Measurements from ENCODE around the gene SPATA20. TPM values are rescaled to one million over a fixed set of nuclear protein-coding genes. Genes with fewer than 3 reads are reported as not detected.

The SPATA20 gene
- total RNA-seq, 4 donors from 2014 or later: 116 to 437 (median 228) TPM

DNA sequence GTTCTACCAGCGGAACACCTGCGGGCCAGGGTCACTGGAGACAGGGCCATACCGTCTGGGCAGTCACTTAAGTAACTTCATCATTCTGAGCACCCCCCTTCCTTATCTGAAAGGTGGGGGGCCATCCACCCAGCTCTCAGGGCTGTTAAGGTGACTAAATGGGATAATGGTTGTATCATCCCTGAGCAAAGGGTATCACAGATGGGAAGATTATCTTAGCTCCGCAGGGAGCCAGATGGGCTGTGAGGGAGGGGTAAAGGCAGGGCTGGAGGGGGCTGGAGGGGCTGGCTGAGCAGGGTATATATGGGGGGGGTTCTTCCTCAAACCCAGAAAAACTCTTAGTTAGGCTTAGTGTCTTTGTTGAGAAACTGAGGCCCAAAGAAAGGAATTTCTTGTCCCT lies 10.7 kb downstream of the SPATA20 start:
- 95% methylated on average over 4 of the region's 4 CpGs; no CpG with 5 or more reads in 1 of the 2 donors for WGBS, 2 donors (ENCODE audit: low coverage in 1 of 2)

DNA sequence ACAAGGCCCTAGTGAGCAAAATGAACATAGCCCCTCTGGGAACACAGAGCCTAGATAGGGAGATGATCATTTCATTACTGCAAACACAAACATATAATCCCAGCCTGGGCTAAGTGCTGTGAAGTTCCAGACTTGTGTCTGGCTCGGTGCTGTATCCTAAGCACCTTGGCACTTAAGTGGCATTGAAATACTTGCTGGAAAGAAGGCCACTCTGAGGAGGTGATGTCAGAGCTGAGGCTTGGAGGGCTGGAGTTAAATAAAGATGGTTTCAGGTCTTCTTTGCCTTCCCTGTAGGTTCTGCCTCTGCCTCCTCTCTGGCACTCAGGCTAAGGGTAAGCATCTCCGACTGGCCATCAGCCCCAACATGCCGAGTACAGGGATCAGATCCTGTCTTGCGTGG lies 11.1 kb downstream of the SPATA20 start:
- H3K27me3 ChIP-seq: peaks cover 53% of the 10 kb centered on the region
- no peak overlapping the region for H3K4me3 ChIP-seq
- DNase-seq: no peak
- no peak overlapping the region for H3K27ac ChIP-seq
- no peak for TF ChIP-seq EP300 (IDR thresholded peaks at IDR 0.05; ENCODE audit: low read depth)
- TF ChIP-seq, protein P1, sequence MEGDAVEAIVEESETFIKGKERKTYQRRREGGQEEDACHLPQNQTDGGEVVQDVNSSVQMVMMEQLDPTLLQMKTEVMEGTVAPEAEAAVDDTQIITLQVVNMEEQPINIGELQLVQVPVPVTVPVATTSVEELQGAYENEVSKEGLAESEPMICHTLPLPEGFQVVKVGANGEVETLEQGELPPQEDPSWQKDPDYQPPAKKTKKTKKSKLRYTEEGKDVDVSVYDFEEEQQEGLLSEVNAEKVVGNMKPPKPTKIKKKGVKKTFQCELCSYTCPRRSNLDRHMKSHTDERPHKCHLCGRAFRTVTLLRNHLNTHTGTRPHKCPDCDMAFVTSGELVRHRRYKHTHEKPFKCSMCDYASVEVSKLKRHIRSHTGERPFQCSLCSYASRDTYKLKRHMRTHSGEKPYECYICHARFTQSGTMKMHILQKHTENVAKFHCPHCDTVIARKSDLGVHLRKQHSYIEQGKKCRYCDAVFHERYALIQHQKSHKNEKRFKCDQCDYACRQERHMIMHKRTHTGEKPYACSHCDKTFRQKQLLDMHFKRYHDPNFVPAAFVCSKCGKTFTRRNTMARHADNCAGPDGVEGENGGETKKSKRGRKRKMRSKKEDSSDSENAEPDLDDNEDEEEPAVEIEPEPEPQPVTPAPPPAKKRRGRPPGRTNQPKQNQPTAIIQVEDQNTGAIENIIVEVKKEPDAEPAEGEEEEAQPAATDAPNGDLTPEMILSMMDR (IDR thresholded peaks at IDR 0.05): no peak
- TF ChIP-seq POLR2A (IDR thresholded peaks at IDR 0.05): no peak
- TF ChIP-seq POLR2AphosphoS5 (IDR thresholded peaks at IDR 0.05): no peak
- in situ Hi-C loops (cut with MboI; ENCODE audit: low pct_ligation_motif_present in 1 of 4, low pct_unique_long_range_greater_than_20kb in 1 of 4, low sequenced_read_pairs in 3 of 4) (loop anchor here in 1 of 4 donors (10.0 kb wide), 1 partner anchor 77 kb away; the partner anchor contains the start of gene ABCC3), intact Hi-C loops (cut with DNase I; ENCODE audit: low total_unique reads) (no loop called here)
- peaks cover 0 to 6% (median 0%) of the 10 kb centered on the region in 4 donors for H3K36me3 ChIP-seq
- peaks cover 27 to 34% (median 32%) of the 10 kb centered on the region in 4 donors for H3K4me1 ChIP-seq
- H3K9me3 ChIP-seq: no peaks in the 10 kb centered on the region
- 29 to 75% methylated on average over 1 to 4 of the region's 4 CpGs for WGBS, 2 donors (ENCODE audit: low coverage in 1 of 2)

More for the DNA sequence above, 10.7 kb downstream of the SPATA20 start:
- TF ChIP-seq, protein P1 (IDR thresholded peaks at IDR 0.05): no peak
- TF ChIP-seq POLR2AphosphoS5 (IDR thresholded peaks at IDR 0.05): no peak
- no peak for TF ChIP-seq EP300 (IDR thresholded peaks at IDR 0.05; ENCODE audit: low read depth)
- TF ChIP-seq POLR2A (IDR thresholded peaks at IDR 0.05): no peak
- Histone ChIP-seq H3K27ac (no peak overlapping the region), H3K4me1 (peaks cover 27 to 34% (median 32%) of the 10 kb centered on the region in 4 donors), H3K27me3 (peaks cover 48% of the 10 kb centered on the region), H3K4me3 (no peak overlapping the region), H3K36me3 (peaks cover 0 to 6% (median 0%) of the 10 kb centered on the region in 4 donors), H3K9me3 (no peaks in the 10 kb centered on the region)
- intact Hi-C loops (cut with DNase I; ENCODE audit: low total_unique reads): no loop called here
- in situ Hi-C loops (cut with MboI; ENCODE audit: low pct_ligation_motif_present in 1 of 4, low pct_unique_long_range_greater_than_20kb in 1 of 4, low sequenced_read_pairs in 3 of 4): loop anchor here in 1 of 4 donors (10.0 kb wide), 1 partner anchor 77 kb away; the partner anchor contains the start of gene ABCC3
- DNase-seq: no peak

DNA sequence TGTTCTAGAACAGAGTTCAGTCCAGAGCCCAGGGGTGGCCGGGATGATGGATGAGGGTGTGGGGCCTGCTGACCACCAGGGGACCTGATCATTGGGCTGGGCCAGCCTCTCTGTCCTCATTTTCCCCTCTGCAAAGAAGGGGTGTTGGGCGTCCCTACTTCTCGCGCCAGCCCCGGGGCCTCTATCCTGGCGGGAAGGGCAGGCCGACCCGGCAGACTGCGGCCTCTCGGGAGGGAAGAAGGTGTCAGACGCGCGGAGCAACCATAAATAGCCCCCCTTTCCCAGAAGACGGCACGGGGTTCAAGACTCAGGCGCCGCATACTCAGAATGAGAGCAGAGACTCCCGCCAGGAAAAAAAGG lies 11.6 kb downstream of the SPATA20 start:
- no peak for TF ChIP-seq POLR2AphosphoS5 (IDR thresholded peaks at IDR 0.05)
- TF ChIP-seq EP300 (IDR thresholded peaks at IDR 0.05; ENCODE audit: low read depth): no peak
- no peak for DNase-seq
- Histone ChIP-seq H3K36me3 (peaks cover 0 to 6% (median 0%) of the 10 kb centered on the region in 4 donors), H3K9me3 (no peaks in the 10 kb centered on the region), H3K4me1 (peaks cover 27 to 34% (median 32%) of the 10 kb centered on the region in 4 donors), H3K27ac (no peak overlapping the region), H3K4me3 (peak overlapping the region in 1 of 4 donors; percentile 56), H3K27me3 (peaks cover 58% of the 10 kb centered on the region)
- intact Hi-C loops (cut with DNase I; ENCODE audit: low total_unique reads): no loop called here
- 28% methylated on average over 18 of the region's 18 CpGs; no CpG with 5 or more reads in 1 of the 2 donors for WGBS, 2 donors (ENCODE audit: low coverage in 1 of 2)
- in situ Hi-C loops (cut with MboI; ENCODE audit: low pct_ligation_motif_present in 1 of 4, low pct_unique_long_range_greater_than_20kb in 1 of 4, low sequenced_read_pairs in 3 of 4): loop anchor here in 1 of 4 donors (10.0 kb wide), 1 partner anchor 76 kb away; the partner anchor contains the start of gene ABCC3

DNA sequence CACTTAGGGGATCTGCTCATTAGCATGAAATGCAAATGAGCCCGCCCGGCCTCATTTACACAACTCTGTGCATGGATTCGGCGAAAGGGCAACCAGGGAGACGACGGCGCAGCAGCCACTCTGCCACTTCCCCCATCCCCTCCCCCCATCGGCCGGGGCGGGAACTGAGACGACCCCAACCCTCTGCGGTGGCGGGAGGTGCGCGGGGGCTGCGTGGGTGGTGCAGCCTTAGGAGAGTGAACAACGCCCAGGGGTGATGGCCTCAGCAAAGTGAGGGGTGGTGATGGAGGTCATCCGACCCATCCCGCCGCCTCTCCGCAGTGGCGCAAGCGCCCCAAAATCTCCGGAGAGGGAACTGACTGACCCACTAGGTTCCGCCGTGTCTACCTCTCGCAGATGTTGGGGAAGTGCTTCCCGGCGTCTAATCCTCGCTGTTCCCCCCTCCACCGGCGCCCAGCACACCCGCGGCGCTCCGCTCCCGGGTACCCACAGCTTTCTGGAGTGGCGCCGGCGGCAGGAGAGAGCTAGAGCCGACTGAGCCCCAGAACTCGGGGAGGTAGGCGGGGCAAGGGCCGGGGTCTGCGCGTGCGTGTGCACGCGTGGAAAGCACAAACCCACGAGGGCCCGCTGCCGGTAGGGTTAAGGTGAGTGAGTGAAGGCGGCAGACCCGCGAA lies 12.1 kb downstream of the SPATA20 start:
- intact Hi-C loops (cut with DNase I; ENCODE audit: low total_unique reads) (no loop called here), in situ Hi-C loops (cut with MboI; ENCODE audit: low pct_ligation_motif_present in 1 of 4, low pct_unique_long_range_greater_than_20kb in 1 of 4, low sequenced_read_pairs in 3 of 4) (loop anchor here in 1 of 4 donors (10.0 kb wide), 1 partner anchor 76 kb away; the partner anchor contains the start of gene ABCC3)
- TF ChIP-seq POLR2A (IDR thresholded peaks at IDR 0.05): no peak
- H3K4me3 ChIP-seq: peak overlapping the region in 2 of 4 donors; percentile 51 to 56
- DNase-seq: no peak
- peak overlapping the region in 1 of 4 donors; percentile 15 for H3K27ac ChIP-seq
- peaks cover 62% of the 10 kb centered on the region for H3K27me3 ChIP-seq
- H3K9me3 ChIP-seq: no peaks in the 10 kb centered on the region
- peaks cover 0 to 6% (median 0%) of the 10 kb centered on the region in 4 donors for H3K36me3 ChIP-seq
- H3K4me1 ChIP-seq: peaks cover 27 to 34% (median 32%) of the 10 kb centered on the region in 4 donors
- WGBS, 2 donors (ENCODE audit: low coverage in 1 of 2): 3 to 20% methylated on average over 1 to 54 of the region's 55 CpGs

DNA sequence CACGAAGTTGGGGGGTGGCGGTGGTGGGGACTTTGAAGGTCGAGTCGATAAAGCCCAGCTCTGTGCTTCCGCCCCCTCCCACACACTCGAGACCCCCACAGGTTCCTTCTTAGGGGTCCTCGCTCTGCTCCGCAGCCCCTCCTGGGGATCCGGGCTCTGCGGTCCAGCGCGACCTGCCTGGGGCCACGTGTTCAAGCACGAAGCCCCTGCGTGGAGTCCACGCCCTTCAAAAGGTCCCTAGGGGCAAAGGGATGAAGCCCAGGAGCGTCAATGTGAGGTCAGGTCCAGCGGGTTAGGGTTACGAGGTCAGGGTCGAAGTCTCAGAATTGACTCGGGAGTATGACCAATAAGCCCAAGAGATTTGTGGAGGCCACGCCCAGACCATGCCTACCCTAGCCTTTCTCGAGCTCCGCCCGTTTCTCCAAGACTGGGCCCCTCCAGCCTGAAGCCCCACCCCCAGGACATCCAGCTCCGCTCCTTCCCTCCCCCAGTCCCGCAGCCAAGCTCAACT lies 12.8 kb downstream of the SPATA20 start:
- in situ Hi-C loops (cut with MboI; ENCODE audit: low pct_ligation_motif_present in 1 of 4, low pct_unique_long_range_greater_than_20kb in 1 of 4, low sequenced_read_pairs in 3 of 4) (loop anchor here in 1 of 4 donors (10.0 kb wide), 1 partner anchor 75 kb away; the partner anchor contains the start of gene ABCC3), intact Hi-C loops (cut with DNase I; ENCODE audit: low total_unique reads) (no loop called here)
- 5 to 9% methylated on average over 4 to 26 of the region's 27 CpGs for WGBS, 2 donors (ENCODE audit: low coverage in 1 of 2)
- H3K4me1 ChIP-seq: peaks cover 29 to 37% (median 33%) of the 10 kb centered on the region in 4 donors
- peaks cover 68% of the 10 kb centered on the region for H3K27me3 ChIP-seq
- peak overlapping the region in 3 of 4 donors; percentile 13 to 56 (median 51) for H3K4me3 ChIP-seq
- no peaks in the 10 kb centered on the region for H3K9me3 ChIP-seq
- H3K36me3 ChIP-seq: peaks cover 0 to 6% (median 0%) of the 10 kb centered on the region in 4 donors
- TF ChIP-seq, protein P1 (IDR thresholded peaks at IDR 0.05): no peak
- no peak for TF ChIP-seq EP300 (IDR thresholded peaks at IDR 0.05; ENCODE audit: low read depth)
- TF ChIP-seq POLR2A (IDR thresholded peaks at IDR 0.05): no peak
- TF ChIP-seq POLR2AphosphoS5 (IDR thresholded peaks at IDR 0.05): no peak
- peak; percentile 69 for DNase-seq
- no peak overlapping the region for H3K27ac ChIP-seq
